GM10266 (cell line): ENCODE measurements around the gene SDR42E2.

Experiments
- DNase-seq: peaks from one replicate; pipeline ENCODE4 v3.0.0; 2012; ENCODE audit errors: extremely low spot score
- CTCF ChIP-seq: IDR thresholded peaks from 2 replicates; pipeline ENCODE4 v1.5.1; 2012; ENCODE audit warnings: mild to moderate bottlenecking, low read depth; ENCODE audit not compliant: control insufficient read depth, insufficient read depth; ENCODE audit errors: missing control alignments

Gene SDR42E2

DNA sequence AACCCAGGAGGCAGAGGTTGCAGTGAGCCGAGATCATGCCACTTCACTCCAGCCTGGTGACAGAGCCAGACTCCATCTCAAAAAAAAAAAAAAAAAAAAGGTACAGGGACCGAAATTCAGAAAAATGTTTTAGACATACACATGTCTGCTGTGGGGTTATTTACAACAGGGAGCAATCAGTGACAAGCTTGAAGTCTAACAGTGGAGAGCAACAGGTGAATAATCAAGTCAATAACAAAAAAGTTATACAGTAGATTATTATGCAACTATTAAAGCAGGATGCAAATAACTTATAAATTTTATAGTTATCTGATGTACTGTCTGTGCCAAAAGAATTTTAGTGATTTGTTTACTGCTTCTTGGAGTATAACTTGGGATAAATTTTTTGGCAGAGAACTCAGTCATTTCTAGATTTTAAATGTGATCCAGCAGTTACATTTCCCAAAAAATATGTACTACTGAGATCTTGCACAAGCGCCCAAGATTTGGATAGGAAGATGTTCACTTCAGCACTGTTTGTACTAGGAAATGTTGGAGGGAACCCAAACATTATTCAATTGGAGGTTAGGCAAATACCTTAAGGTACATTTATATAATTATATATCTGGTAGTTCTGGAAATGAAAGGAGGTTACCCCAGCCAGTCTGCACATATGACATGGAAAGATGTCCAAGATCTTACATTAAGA, 77.9 kb downstream of the SDR42E2 start:
- TF ChIP-seq CTCF, result no peak
- DNase-seq, result no peak
